H9 (cell line): ENCODE data around the gene INHBB. TPM values are rescaled to one million over a fixed set of nuclear protein-coding genes. Genes with fewer than 3 reads are reported as not detected.

Experiments
- DNase-seq: peaks from one replicate; pipeline ENCODE4 v3.0.0-alpha.2; 2017
- H2AFZ ChIP-seq: one replicate; pipeline ENCODE4 v1.6.1; 2013; ENCODE audit warnings: mild to moderate bottlenecking, low read length, control low read depth, moderate library complexity
- H2AK5ac ChIP-seq: 2 replicates; pipeline ENCODE4 v1.6.1; 2013; ENCODE audit warnings: low read length, control low read depth, mixed read lengths; ENCODE audit not compliant: insufficient read length
- H2BK120ac ChIP-seq: one replicate; pipeline ENCODE4 v1.6.1; 2013; ENCODE audit warnings: low read depth, mild to moderate bottlenecking, low read length, control low read depth, inconsistent platforms; ENCODE audit not compliant: poor library complexity, severe bottlenecking
- H2BK12ac ChIP-seq: 2 replicates; pipeline ENCODE4 v1.6.1; 2013; ENCODE audit warnings: low read length, control low read depth, mixed read lengths, low read depth; ENCODE audit not compliant: insufficient read length
- H2BK15ac ChIP-seq: 2 replicates; pipeline ENCODE4 v1.6.1; 2013; ENCODE audit warnings: low read depth, low read length, control low read depth
- H2BK20ac ChIP-seq: one replicate; pipeline ENCODE4 v1.6.1; 2013; ENCODE audit warnings: low read depth, mild to moderate bottlenecking, low read length, control low read depth, inconsistent platforms; ENCODE audit not compliant: poor library complexity, severe bottlenecking
- H2BK5ac ChIP-seq: 2 replicates; pipeline ENCODE4 v1.6.1; 2013; ENCODE audit warnings: low read length, control low read depth, mixed read lengths; ENCODE audit not compliant: insufficient read length
- H3K14ac ChIP-seq: 2 replicates; pipeline ENCODE4 v1.6.1; 2013; ENCODE audit warnings: low read length, control low read depth; ENCODE audit not compliant: insufficient read depth
- H3K18ac ChIP-seq: 2 replicates; pipeline ENCODE4 v1.6.1; 2013; ENCODE audit warnings: low read depth, mild to moderate bottlenecking, mixed read lengths, low read length, control low read depth; ENCODE audit not compliant: insufficient read length
- H3K23ac ChIP-seq: 2 replicates; pipeline ENCODE4 v1.6.1; 2013; ENCODE audit warnings: low read length, control low read depth, mixed read lengths, low read depth; ENCODE audit not compliant: insufficient read length
- H3K23me2 ChIP-seq: 2 replicates; pipeline ENCODE4 v1.6.1; 2013; ENCODE audit warnings: low read depth, mild to moderate bottlenecking, mixed read lengths, low read length, control low read depth; ENCODE audit not compliant: insufficient read length, poor library complexity, severe bottlenecking
- H3K27ac ChIP-seq: 2 replicates; pipeline ENCODE4 v1.5.1; 2013; ENCODE audit warnings: low read length, control low read depth, mixed read lengths, low read depth; ENCODE audit not compliant: insufficient read length
- H3K27me3 ChIP-seq: 2 replicates; pipeline ENCODE4 v1.6.1; 2013; ENCODE audit warnings: low read length, control low read depth, inconsistent platforms; ENCODE audit not compliant: insufficient read depth
- H3K4ac ChIP-seq: 2 replicates; pipeline ENCODE4 v1.6.1; 2013; ENCODE audit warnings: low read depth, mild to moderate bottlenecking, control low read depth, inconsistent platforms, low read length, moderate library complexity
- H3K4me1 ChIP-seq: 2 replicates; pipeline ENCODE4 v1.6.1; 2013; ENCODE audit warnings: low read length, control low read depth, inconsistent platforms; ENCODE audit not compliant: insufficient read depth
- H3K4me2 ChIP-seq: 2 replicates; pipeline ENCODE4 v1.6.1; 2013; ENCODE audit warnings: low read length, control low read depth, mixed read lengths; ENCODE audit not compliant: insufficient read length, insufficient read depth
- H3K56ac ChIP-seq: 2 replicates; pipeline ENCODE4 v1.6.1; 2013; ENCODE audit warnings: low read depth, mild to moderate bottlenecking, mixed read lengths, low read length, control low read depth; ENCODE audit not compliant: insufficient read length
- H3K79me1 ChIP-seq: 2 replicates; pipeline ENCODE4 v1.6.1; 2013; ENCODE audit warnings: low read depth, mild to moderate bottlenecking, moderate library complexity, low read length, control low read depth, inconsistent platforms; ENCODE audit not compliant: insufficient read depth, poor library complexity, severe bottlenecking
- H3K79me2 ChIP-seq: 2 replicates; pipeline ENCODE4 v1.6.1; 2013; ENCODE audit warnings: low read length, control low read depth, inconsistent platforms; ENCODE audit not compliant: insufficient read depth
- H3K9ac ChIP-seq: 2 replicates; pipeline ENCODE4 v1.6.1; 2013; ENCODE audit warnings: low read length, control low read depth, mixed read lengths; ENCODE audit not compliant: insufficient read length; ENCODE audit errors: extremely low read depth
- H3K9me3 ChIP-seq: one replicate; pipeline ENCODE4 v1.6.1; 2013; ENCODE audit warnings: low read depth, low read length, inconsistent platforms; ENCODE audit not compliant: control insufficient read depth
- H3T11ph ChIP-seq: one replicate; pipeline ENCODE4 v1.6.1; 2013; ENCODE audit warnings: mild to moderate bottlenecking, low read length, control low read depth, inconsistent platforms
- H4K20me1 ChIP-seq: one replicate; pipeline ENCODE4 v1.6.1; 2013; ENCODE audit not compliant: control insufficient read depth, insufficient read length, insufficient read depth
- H4K5ac ChIP-seq: 2 replicates; pipeline ENCODE4 v1.6.1; 2013; ENCODE audit warnings: low read depth, mild to moderate bottlenecking, mixed read lengths, low read length, control low read depth; ENCODE audit not compliant: insufficient read length
- H4K8ac ChIP-seq: replicated peaks from 2 replicates; pipeline ENCODE4 v1.6.1; 2013; ENCODE audit warnings: low read length, control low read depth, mixed read lengths, low read depth; ENCODE audit not compliant: insufficient read length
- H4K91ac ChIP-seq: 2 replicates; pipeline ENCODE4 v1.6.1; 2013; ENCODE audit warnings: low read depth, mild to moderate bottlenecking, moderate library complexity, mixed read lengths, low read length, control low read depth; ENCODE audit not compliant: insufficient read length
- H3K27ac Mint-ChIP-seq, 3 experiments: 2 replicates in 2 of 3; 3 replicates in 1 of 3; pipeline ENCODE4 v1.8.0; 2020 to 2021; ENCODE audit warnings: mixed read lengths in 3 of 3, mild to moderate bottlenecking in 1 of 3, moderate library complexity in 1 of 3
- H3K27me3 Mint-ChIP-seq: 2 replicates; pipeline ENCODE4 v1.8.0; 2021; ENCODE audit warnings: low read depth, mild to moderate bottlenecking, moderate library complexity, mixed read lengths
- H3K36me3 Mint-ChIP-seq, 3 experiments: 2 replicates in 2 of 3; 3 replicates in 1 of 3; pipeline ENCODE4 v1.8.0; 2020 to 2021; ENCODE audit warnings: low read depth in 3 of 3, mixed read lengths in 3 of 3; ENCODE audit not compliant: insufficient read depth in 1 of 3
- H3K4me1 Mint-ChIP-seq, 2 experiments: 2 replicates each; pipeline ENCODE4 v1.8.0; 2020; ENCODE audit warnings: mixed read lengths in 2 of 2
- H3K4me3 Mint-ChIP-seq, 2 experiments: 2 replicates in 1 of 2; 3 replicates in 1 of 2; pipeline ENCODE4 v1.8.0; 2020 to 2021; ENCODE audit warnings: mild to moderate bottlenecking in 2 of 2, mixed read lengths in 2 of 2, moderate library complexity in 1 of 2
- H3K9me3 Mint-ChIP-seq, 2 experiments: 2 replicates in 1 of 2; 3 replicates in 1 of 2; pipeline ENCODE4 v1.8.0; 2020; ENCODE audit warnings: mild to moderate bottlenecking in 2 of 2, mixed read lengths in 2 of 2, moderate library complexity in 1 of 2
- CTCF ChIP-seq: fragments of 200-600 bp; sonication (generic); conservative IDR thresholded peaks from 3 replicates; pipeline ENCODE4 v1.8.0; 2021; ENCODE audit warnings: antibody characterized with exemption, mild to moderate bottlenecking
- WGBS: extraction: QIAGEN DNeasy Blood & Tissue Kit; methylation state at CpG from one replicate; pipeline ENCODE4 v1.1.7; 2013; ENCODE audit warnings: missing lambda C conversion rate, low lambda C conversion rate, mixed read lengths; ENCODE audit not compliant: insufficient read length; ENCODE audit errors: extremely low coverage; 5-methylcytosine and 5-hydroxymethylcytosine counted together
- total RNA-seq: library from RNA; stranded (reverse); gene quantifications from 2 replicates; pipeline ENCODE4 v1.2.1, GENCODE V29; 2021

Gene INHBB
- total RNA-seq, 1 experiment from 2014 or later: 0.13 TPM

- H3K27me3 Mint-ChIP-seq: peaks cover 46% of the 10 kb centered on the region
- H3K4me3 Mint-ChIP-seq: no peak overlapping the region
- no peak overlapping the region for H4K8ac ChIP-seq
- H3K9me3 Mint-ChIP-seq: no peaks in the 10 kb centered on the region
- H2AFZ ChIP-seq: no peak overlapping the region
- H3K4me1 ChIP-seq: no peaks in the 10 kb centered on the region
- no peak overlapping the region for H2AK5ac ChIP-seq
- H3K14ac ChIP-seq: no peak overlapping the region
- H3K23ac ChIP-seq: no peak overlapping the region
- H3K4ac ChIP-seq: no peak overlapping the region
- no CpG with 5 or more reads among the region's 5 CpGs for WGBS
- no peak overlapping the region for H2BK15ac ChIP-seq
- H3K27ac Mint-ChIP-seq: no peak overlapping the region
- H3K36me3 Mint-ChIP-seq: no peaks in the 10 kb centered on the region; a peak in 1 of 7 replicates
- H3K23me2 ChIP-seq: no peaks in the 10 kb centered on the region
- peaks cover 19 to 25% of the 10 kb centered on the region in 2 experiments for H3K4me1 Mint-ChIP-seq
- H4K91ac ChIP-seq: no peak overlapping the region
- no peak for TF ChIP-seq CTCF
- no peak overlapping the region for H4K5ac ChIP-seq
- H3K18ac ChIP-seq: no peak overlapping the region
- no peaks in the 10 kb centered on the region for H3K79me1 ChIP-seq
- H3K27ac ChIP-seq: no peak overlapping the region
- no peak overlapping the region for H2BK12ac ChIP-seq
- H3K9ac ChIP-seq: no peak overlapping the region
- H3K27me3 ChIP-seq: no peaks in the 10 kb centered on the region; the same call in 1 of the 2 replicates
- H3K79me2 ChIP-seq: no peaks in the 10 kb centered on the region
- H2BK5ac ChIP-seq: no peak overlapping the region
- no peak overlapping the region for H3K56ac ChIP-seq
- H2BK20ac ChIP-seq: no peak overlapping the region
- H2BK120ac ChIP-seq: no peak overlapping the region
- H3T11ph ChIP-seq: no peak overlapping the region
- no peak for DNase-seq
- no peak overlapping the region for H3K4me2 ChIP-seq
- no peaks in the 10 kb centered on the region for H4K20me1 ChIP-seq
- H3K9me3 ChIP-seq: no peaks in the 10 kb centered on the region
Measured at GRCh38 chr2:120305937-120306490, 39.9 kb upstream of the INHBB start.
